Astrocyte (in vitro differentiated cells and primary cell): ENCODE measurements around the gene SYNGR2. TPM values are rescaled to one million over a fixed set of nuclear protein-coding genes. Genes with fewer than 3 reads are reported as not detected.

Experiments used
- DNase-seq: peaks from one replicate; pipeline ENCODE4 v3.0.0-alpha.2; 2010; ENCODE audit warnings: low read depth
- FAIRE-seq: peaks from 2 replicates; lab custom pipeline; 2011; peaks lifted over from hg19 to GRCh38; lab: Jason Lieb, UNC
- H2AFZ ChIP-seq: 2 replicates; pipeline ENCODE4 v1.6.0; 2012; ENCODE audit warnings: low read depth, low read length, inconsistent platforms
- H3K27ac ChIP-seq: 2 replicates; pipeline ENCODE4 v1.5.1; 2011; ENCODE audit warnings: low read depth, low read length, inconsistent platforms
- H3K27me3 ChIP-seq: 2 replicates; pipeline ENCODE4 v1.6.0; 2011; ENCODE audit warnings: low read length, inconsistent platforms; ENCODE audit not compliant: insufficient read depth
- H3K36me3 ChIP-seq: 2 replicates; pipeline ENCODE4 v1.5.1; 2011; ENCODE audit warnings: low read length, inconsistent platforms; ENCODE audit not compliant: insufficient read depth
- H3K4me1 ChIP-seq: 2 replicates; pipeline ENCODE4 v1.5.1; 2011; ENCODE audit warnings: low read length, inconsistent platforms; ENCODE audit not compliant: insufficient read depth
- H3K4me2 ChIP-seq: 2 replicates; pipeline ENCODE4 v1.6.0; 2012; ENCODE audit warnings: low read length, inconsistent platforms
- H3K4me3 ChIP-seq: 2 replicates; pipeline ENCODE4 v1.5.1; 2011; ENCODE audit warnings: low read depth, mild to moderate bottlenecking, low read length, inconsistent platforms; ENCODE audit not compliant: insufficient read depth
- H3K79me2 ChIP-seq: 2 replicates; pipeline ENCODE4 v1.6.0; 2012; ENCODE audit warnings: mild to moderate bottlenecking, low read length, inconsistent platforms; ENCODE audit not compliant: insufficient read depth
- H3K9ac ChIP-seq: 2 replicates; pipeline ENCODE4 v1.6.0; 2012; ENCODE audit warnings: mild to moderate bottlenecking, low read length, inconsistent platforms
- H3K9me3 ChIP-seq: 2 replicates; pipeline ENCODE4 v1.5.1; 2012; ENCODE audit warnings: low read depth, mild to moderate bottlenecking, low read length, inconsistent platforms; ENCODE audit not compliant: insufficient read depth
- H4K20me1 ChIP-seq: 2 replicates; pipeline ENCODE4 v1.6.0; 2012; ENCODE audit warnings: low read length, inconsistent platforms; ENCODE audit not compliant: insufficient read depth
- H3K27ac Mint-ChIP-seq: one replicate; pipeline ENCODE4 v1.8.0; 2021; ENCODE audit warnings: mild to moderate bottlenecking, mixed read lengths; ENCODE audit not compliant: unreplicated experiment
- H3K27me3 Mint-ChIP-seq: one replicate; pipeline ENCODE4 v1.8.0; 2021; ENCODE audit warnings: low read depth, mixed read lengths; ENCODE audit not compliant: unreplicated experiment
- H3K36me3 Mint-ChIP-seq: one replicate; pipeline ENCODE4 v1.8.0; 2021; ENCODE audit warnings: low read depth, mixed read lengths; ENCODE audit not compliant: unreplicated experiment
- H3K4me1 Mint-ChIP-seq: one replicate; pipeline ENCODE4 v1.8.0; 2021; ENCODE audit warnings: low read depth, mixed read lengths; ENCODE audit not compliant: unreplicated experiment
- H3K4me3 Mint-ChIP-seq: one replicate; pipeline ENCODE4 v1.8.0; 2021; ENCODE audit warnings: mild to moderate bottlenecking, moderate library complexity, mixed read lengths; ENCODE audit not compliant: unreplicated experiment
- H3K9me3 Mint-ChIP-seq: one replicate; pipeline ENCODE4 v1.8.0; 2021; ENCODE audit warnings: mild to moderate bottlenecking, mixed read lengths; ENCODE audit not compliant: unreplicated experiment
- EZH2 ChIP-seq: IDR thresholded peaks from 2 replicates; pipeline ENCODE4 v1.6.1; 2012; ENCODE audit warnings: mild to moderate bottlenecking, low read length, inconsistent platforms; ENCODE audit not compliant: insufficient read depth
- total RNA-seq: library from RNA; stranded (reverse); gene quantifications from 2 replicates; pipeline ENCODE4 v1.2.1, GENCODE V29; 2021
- TF ChIP-seq, protein P1 (sequence below): IDR thresholded peaks from 2 replicates; pipeline ENCODE4 v1.5.1; 2011; ENCODE audit warnings: low read depth, mild to moderate bottlenecking, inconsistent platforms, low read length, moderate library complexity; ENCODE audit not compliant: insufficient read depth

Gene SYNGR2
- total RNA-seq, 1 donor from 2014 or later, result 82.2 TPM

- TF ChIP-seq, protein P1, sequence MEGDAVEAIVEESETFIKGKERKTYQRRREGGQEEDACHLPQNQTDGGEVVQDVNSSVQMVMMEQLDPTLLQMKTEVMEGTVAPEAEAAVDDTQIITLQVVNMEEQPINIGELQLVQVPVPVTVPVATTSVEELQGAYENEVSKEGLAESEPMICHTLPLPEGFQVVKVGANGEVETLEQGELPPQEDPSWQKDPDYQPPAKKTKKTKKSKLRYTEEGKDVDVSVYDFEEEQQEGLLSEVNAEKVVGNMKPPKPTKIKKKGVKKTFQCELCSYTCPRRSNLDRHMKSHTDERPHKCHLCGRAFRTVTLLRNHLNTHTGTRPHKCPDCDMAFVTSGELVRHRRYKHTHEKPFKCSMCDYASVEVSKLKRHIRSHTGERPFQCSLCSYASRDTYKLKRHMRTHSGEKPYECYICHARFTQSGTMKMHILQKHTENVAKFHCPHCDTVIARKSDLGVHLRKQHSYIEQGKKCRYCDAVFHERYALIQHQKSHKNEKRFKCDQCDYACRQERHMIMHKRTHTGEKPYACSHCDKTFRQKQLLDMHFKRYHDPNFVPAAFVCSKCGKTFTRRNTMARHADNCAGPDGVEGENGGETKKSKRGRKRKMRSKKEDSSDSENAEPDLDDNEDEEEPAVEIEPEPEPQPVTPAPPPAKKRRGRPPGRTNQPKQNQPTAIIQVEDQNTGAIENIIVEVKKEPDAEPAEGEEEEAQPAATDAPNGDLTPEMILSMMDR, result no peak
- no peak for TF ChIP-seq EZH2
- no peaks in the 10 kb centered on the region for H3K9me3 ChIP-seq
- DNase-seq, result no peak
- no peak overlapping the region for H2AFZ ChIP-seq
- H3K27ac Mint-ChIP-seq, result no peak overlapping the region
- no peaks in the 10 kb centered on the region for H3K79me2 ChIP-seq
- peaks cover 3% of the 10 kb centered on the region for H3K27me3 Mint-ChIP-seq
- no peak overlapping the region for H3K4me2 ChIP-seq
- H4K20me1 ChIP-seq, result peaks cover 6% of the 10 kb centered on the region
- H3K4me1 Mint-ChIP-seq, result peaks cover 1% of the 10 kb centered on the region
- H3K27me3 ChIP-seq, result no peaks in the 10 kb centered on the region
- no peak overlapping the region for H3K9ac ChIP-seq
- H3K4me3 ChIP-seq, result no peak overlapping the region
- H3K9me3 Mint-ChIP-seq, result no peaks in the 10 kb centered on the region
- H3K4me1 ChIP-seq, result no peaks in the 10 kb centered on the region
- no peaks in the 10 kb centered on the region for H3K36me3 Mint-ChIP-seq
- no peak for FAIRE-seq
- no peak overlapping the region for H3K27ac ChIP-seq
- H3K36me3 ChIP-seq, result no peaks in the 10 kb centered on the region
- H3K4me3 Mint-ChIP-seq, result no peak overlapping the region
Measured at GRCh38 chr17:78164748-78165607, 3.4 kb upstream of the SYNGR2 start.

GRCh38 chr17:78166416-78166815 is 2.0 kb upstream of the SYNGR2 start:
- H3K27ac Mint-ChIP-seq, result no peak overlapping the region
- Histone ChIP-seq H2AFZ (no peak overlapping the region), H3K9ac (no peak overlapping the region), H3K36me3 (no peaks in the 10 kb centered on the region), H3K27ac (no peak overlapping the region), H3K4me1 (no peaks in the 10 kb centered on the region), H3K4me2 (no peak overlapping the region), H3K4me3 (no peak overlapping the region), H3K27me3 (no peaks in the 10 kb centered on the region), H3K79me2 (no peaks in the 10 kb centered on the region), H3K9me3 (no peaks in the 10 kb centered on the region), H4K20me1 (peaks cover 13% of the 10 kb centered on the region)
- no peaks in the 10 kb centered on the region for H3K4me1 Mint-ChIP-seq
- no peak for TF ChIP-seq EZH2
- TF ChIP-seq, protein P1, result no peak
- no peak for FAIRE-seq
- DNase-seq, result no peak
- no peaks in the 10 kb centered on the region for H3K9me3 Mint-ChIP-seq
- H3K36me3 Mint-ChIP-seq, result no peaks in the 10 kb centered on the region
- H3K27me3 Mint-ChIP-seq, result peaks cover 3% of the 10 kb centered on the region
- no peak overlapping the region for H3K4me3 Mint-ChIP-seq
